ENCODE results near the gene B4GALT6.

B4GALT6 gene

GRCh38 chr18:31658670-31659575 lies 25.5 kb downstream of the B4GALT6 start:
- no peak for DNase-seq

- peak; percentile 42 for DNase-seq
Observed at GRCh38 chr18:31657823-31658669, 26.3 kb downstream of the B4GALT6 start.

- DNase-seq, result no peak
Observed at GRCh38 chr18:31656754-31657153, 27.6 kb downstream of the B4GALT6 start.

GRCh38 chr18:31655354-31655753 lies 29.0 kb downstream of the B4GALT6 start:
- no peak for DNase-seq

GRCh38 chr18:31652877-31653276 lies 31.5 kb downstream of the B4GALT6 start:
- DNase-seq, result no peak

- no peak for DNase-seq
Observed at GRCh38 chr18:31652357-31652756, 32.0 kb downstream of the B4GALT6 start.

- DNase-seq, result no peak
Observed at GRCh38 chr18:31651369-31651768, 33.0 kb downstream of the B4GALT6 start.

GRCh38 chr18:31649978-31650719 lies 34.2 kb downstream of the B4GALT6 start:
- no peak for DNase-seq

- DNase-seq, result no peak
Observed at GRCh38 chr18:31649449-31649848, 34.9 kb downstream of the B4GALT6 start.

- no peak for DNase-seq
Observed at GRCh38 chr18:31648966-31649429, 35.4 kb downstream of the B4GALT6 start.

- no peak for DNase-seq
Observed at GRCh38 chr18:31648458-31648857, 35.9 kb downstream of the B4GALT6 start.

- no peak for DNase-seq
Observed at GRCh38 chr18:31647127-31647753, 37.1 kb downstream of the B4GALT6 start.

GRCh38 chr18:31646332-31647126 lies 37.9 kb downstream of the B4GALT6 start:
- DNase-seq, result no peak

GRCh38 chr18:31645411-31645810 lies 39.0 kb downstream of the B4GALT6 start:
- DNase-seq, result no peak

- no peak for DNase-seq
Observed at GRCh38 chr18:31643003-31643402, 41.4 kb downstream of the B4GALT6 start.

GRCh38 chr18:31637445-31637844 lies 46.9 kb downstream of the B4GALT6 start:
- no peak for DNase-seq

- no peak for DNase-seq
Observed at GRCh38 chr18:31636387-31636786, 48.0 kb downstream of the B4GALT6 start.

- no peak for DNase-seq
Observed at GRCh38 chr18:31634331-31634713, 50.1 kb downstream of the B4GALT6 start.

- DNase-seq, result no peak
Observed at GRCh38 chr18:31633392-31634330, 50.7 kb downstream of the B4GALT6 start.

- no peak for DNase-seq
Observed at GRCh38 chr18:31632356-31632755, 52.0 kb downstream of the B4GALT6 start.

Measured in stimulated activated CD4-positive, alpha-beta T cell treated with anti-CD3 and anti-CD28 coated beads, Interleukin-4, amount 100 ng/mL, for 1 hour (primary cell).